GM10847 (cell line): ENCODE data around the gene BCL7A.

Experiments used
- POLR2A ChIP-seq: IDR thresholded peaks from 2 replicates; pipeline ENCODE4 v1.6.1; 2011; ENCODE audit not compliant: insufficient read length; ENCODE audit errors: extremely low read depth

BCL7A gene

GRCh38 chr12:122031342-122032216 lies 9.9 kb downstream of the BCL7A start:
- TF ChIP-seq POLR2A, result no peak

GRCh38 chr12:122032580-122032979 lies 10.9 kb downstream of the BCL7A start:
- TF ChIP-seq POLR2A, result no peak

- no peak for TF ChIP-seq POLR2A
These were observed 13.6 kb downstream of the BCL7A start for GRCh38 chr12:122035292-122035691.

- no peak for TF ChIP-seq POLR2A
These were observed 14.5 kb downstream of the BCL7A start for GRCh38 chr12:122036153-122036552.

- no peak for TF ChIP-seq POLR2A
These were observed 19.1 kb downstream of the BCL7A start for GRCh38 chr12:122040579-122041386.

- TF ChIP-seq POLR2A, result no peak
These were observed 21.2 kb downstream of the BCL7A start for GRCh38 chr12:122042910-122043309.

- no peak for TF ChIP-seq POLR2A
These were observed 21.8 kb downstream of the BCL7A start for GRCh38 chr12:122043476-122043875.

GRCh38 chr12:122045262-122045661 lies 23.6 kb downstream of the BCL7A start:
- no peak for TF ChIP-seq POLR2A

- TF ChIP-seq POLR2A, result no peak
These were observed 24.5 kb downstream of the BCL7A start for GRCh38 chr12:122046145-122046544.

- no peak for TF ChIP-seq POLR2A
These were observed 26.5 kb downstream of the BCL7A start for GRCh38 chr12:122048151-122048550.

GRCh38 chr12:122049827-122050226 lies 28.1 kb downstream of the BCL7A start:
- no peak for TF ChIP-seq POLR2A

GRCh38 chr12:122050706-122051105 lies 29.0 kb downstream of the BCL7A start:
- TF ChIP-seq POLR2A, result no peak

- TF ChIP-seq POLR2A, result no peak
These were observed 29.7 kb downstream of the BCL7A start for GRCh38 chr12:122051231-122051876.

GRCh38 chr12:122052285-122052684 lies 30.6 kb downstream of the BCL7A start:
- TF ChIP-seq POLR2A, result no peak

- TF ChIP-seq POLR2A, result no peak
These were observed 33.3 kb downstream of the BCL7A start for GRCh38 chr12:122054842-122055520.
